Astrocyte of the spinal cord (primary cell): Measurements from ENCODE around the gene NAAA.

Experiments used
- DNase-seq: peaks from one replicate; pipeline ENCODE4 v3.0.0; 2011; ENCODE audit warnings: low read depth, low spot score
- H3K4me3 ChIP-seq: 2 replicates; pipeline ENCODE4 v1.5.1; 2011; ENCODE audit warnings: low read depth, mild to moderate bottlenecking, low read length, moderate library complexity
- in situ Hi-C: cut with HindIII; loops from 2 replicates; pipeline ENCODE4 v1.10.0; 2017; ENCODE audit warnings: low sequenced_read_pairs
- TF ChIP-seq, protein P1 (sequence below): IDR thresholded peaks from 2 replicates; pipeline ENCODE4 v1.5.1; 2012; ENCODE audit warnings: low read depth, mild to moderate bottlenecking, low read length, inconsistent platforms

The NAAA gene

DNA sequence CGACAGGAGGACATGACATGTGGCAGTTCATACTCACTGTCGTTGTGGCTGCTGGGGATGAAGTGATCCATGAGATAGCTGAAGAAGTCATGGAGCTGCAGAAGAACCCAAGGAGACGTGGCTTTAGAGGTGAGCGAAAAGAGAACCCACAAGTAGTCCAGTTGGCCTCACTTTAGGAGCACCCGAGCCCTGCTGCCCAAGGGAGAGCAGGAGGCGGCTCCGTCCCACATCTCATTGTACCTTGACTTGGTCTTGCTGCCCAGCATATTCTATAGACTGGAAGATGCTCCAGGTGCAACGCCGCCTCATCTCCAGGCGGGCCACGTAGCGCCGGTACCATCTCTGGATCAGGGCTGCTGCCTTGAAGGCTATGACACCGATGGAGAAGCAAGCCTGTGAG, 49.2 kb downstream of the NAAA start:
- no peak for DNase-seq
- in situ Hi-C loops: no loop called here
- TF ChIP-seq, protein P1, sequence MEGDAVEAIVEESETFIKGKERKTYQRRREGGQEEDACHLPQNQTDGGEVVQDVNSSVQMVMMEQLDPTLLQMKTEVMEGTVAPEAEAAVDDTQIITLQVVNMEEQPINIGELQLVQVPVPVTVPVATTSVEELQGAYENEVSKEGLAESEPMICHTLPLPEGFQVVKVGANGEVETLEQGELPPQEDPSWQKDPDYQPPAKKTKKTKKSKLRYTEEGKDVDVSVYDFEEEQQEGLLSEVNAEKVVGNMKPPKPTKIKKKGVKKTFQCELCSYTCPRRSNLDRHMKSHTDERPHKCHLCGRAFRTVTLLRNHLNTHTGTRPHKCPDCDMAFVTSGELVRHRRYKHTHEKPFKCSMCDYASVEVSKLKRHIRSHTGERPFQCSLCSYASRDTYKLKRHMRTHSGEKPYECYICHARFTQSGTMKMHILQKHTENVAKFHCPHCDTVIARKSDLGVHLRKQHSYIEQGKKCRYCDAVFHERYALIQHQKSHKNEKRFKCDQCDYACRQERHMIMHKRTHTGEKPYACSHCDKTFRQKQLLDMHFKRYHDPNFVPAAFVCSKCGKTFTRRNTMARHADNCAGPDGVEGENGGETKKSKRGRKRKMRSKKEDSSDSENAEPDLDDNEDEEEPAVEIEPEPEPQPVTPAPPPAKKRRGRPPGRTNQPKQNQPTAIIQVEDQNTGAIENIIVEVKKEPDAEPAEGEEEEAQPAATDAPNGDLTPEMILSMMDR: no peak
- H3K4me3 ChIP-seq: no peak overlapping the region

DNA sequence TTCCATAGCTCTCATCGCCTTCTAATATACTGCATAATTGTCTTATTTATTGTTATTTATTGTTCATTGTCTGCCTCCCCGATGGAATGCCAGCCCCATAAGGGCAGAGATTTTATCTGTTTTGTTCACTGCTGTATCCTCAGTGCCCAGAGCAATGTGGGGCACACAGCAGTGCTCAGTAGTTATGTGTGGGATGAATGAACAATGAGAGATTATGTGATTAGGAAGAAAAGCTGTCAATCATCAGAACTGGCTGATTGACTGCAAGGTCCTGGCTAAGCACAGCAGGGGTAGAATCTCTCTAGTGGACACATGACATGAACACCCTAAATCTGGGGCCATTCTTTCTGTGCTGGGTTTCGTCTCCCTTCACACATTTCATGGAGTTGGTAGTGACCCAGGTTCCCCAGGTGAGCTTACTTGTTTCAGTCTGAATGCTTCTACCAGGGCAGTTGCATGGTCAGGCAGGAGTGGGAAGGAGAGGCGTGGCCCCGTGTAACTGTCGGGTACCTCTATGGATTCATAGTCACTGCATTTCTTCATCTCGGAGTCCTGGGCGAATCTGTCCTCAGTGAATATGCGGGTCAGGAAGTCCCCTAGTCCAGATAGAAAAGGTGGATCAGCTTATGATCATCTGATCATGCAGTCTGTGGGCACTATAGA, 51.1 kb downstream of the NAAA start:
- H3K4me3 ChIP-seq: no peak overlapping the region
- no peak for DNase-seq
- in situ Hi-C loops: no loop called here
- TF ChIP-seq, protein P1: no peak

DNA sequence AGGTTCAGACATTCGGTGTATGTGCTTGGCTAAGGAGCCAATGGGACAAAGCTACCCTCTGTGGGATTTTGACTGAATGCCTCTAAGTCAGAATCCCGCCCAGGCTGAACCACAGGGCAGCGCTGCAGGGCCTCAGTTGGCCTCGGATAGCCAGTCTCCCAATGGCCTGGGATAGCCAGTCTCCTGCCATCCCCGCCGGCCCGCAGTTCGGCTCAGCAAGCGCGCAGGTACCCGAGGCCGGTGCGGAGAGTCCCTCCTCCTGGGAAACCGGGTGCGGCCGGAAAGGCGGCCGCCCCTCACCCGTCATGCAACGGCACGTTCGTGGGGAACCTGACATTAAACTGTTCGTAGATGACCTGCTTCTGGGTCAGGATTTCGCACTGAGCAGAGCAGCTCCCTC, 54.7 kb downstream of the NAAA start:
- no peak for DNase-seq
- in situ Hi-C loops: no loop called here
- TF ChIP-seq, protein P1: no peak
- no peak overlapping the region for H3K4me3 ChIP-seq

DNA sequence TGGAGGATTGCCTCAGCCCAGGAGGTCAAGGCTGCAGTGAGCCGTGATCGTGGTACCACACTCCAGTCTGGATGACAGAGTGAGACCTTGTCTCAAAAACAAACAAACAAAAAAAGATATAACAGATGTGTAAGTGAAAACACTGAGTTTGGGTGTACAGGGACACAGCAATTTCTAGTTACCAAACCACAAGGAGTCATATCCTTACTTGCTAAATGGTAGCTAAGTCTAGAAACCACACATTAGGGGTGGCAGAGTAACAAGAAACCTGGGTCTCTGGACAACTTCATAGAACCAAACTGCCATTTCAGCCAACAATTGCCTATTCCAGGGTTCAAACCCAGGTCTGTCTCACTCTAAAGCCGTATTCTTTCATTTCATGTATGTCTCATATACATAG, 59.3 kb downstream of the NAAA start:
- no peak for DNase-seq
- in situ Hi-C loops: no loop called here
- no peak overlapping the region for H3K4me3 ChIP-seq
- TF ChIP-seq, protein P1: no peak

DNA sequence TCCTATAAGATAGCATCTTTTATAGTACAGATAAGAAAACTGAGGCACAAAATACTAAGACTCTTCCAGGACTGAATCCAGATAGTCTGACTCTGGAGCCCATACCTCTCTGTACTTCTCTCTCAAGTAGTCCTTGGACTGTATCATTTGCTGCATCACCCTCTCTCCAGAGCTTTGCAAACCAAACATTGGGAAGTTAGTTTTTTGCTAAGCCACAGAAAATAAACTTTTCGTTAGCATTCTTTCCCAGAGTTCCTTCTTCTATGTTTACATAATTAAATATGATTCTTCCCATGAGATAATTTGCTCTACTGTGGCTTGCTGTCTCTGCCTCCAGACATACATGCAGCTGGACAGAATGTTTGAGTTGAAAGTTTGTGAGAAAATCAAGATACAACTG, 60.5 kb downstream of the NAAA start:
- DNase-seq: no peak
- TF ChIP-seq, protein P1: no peak
- in situ Hi-C loops: no loop called here
- no peak overlapping the region for H3K4me3 ChIP-seq

DNA sequence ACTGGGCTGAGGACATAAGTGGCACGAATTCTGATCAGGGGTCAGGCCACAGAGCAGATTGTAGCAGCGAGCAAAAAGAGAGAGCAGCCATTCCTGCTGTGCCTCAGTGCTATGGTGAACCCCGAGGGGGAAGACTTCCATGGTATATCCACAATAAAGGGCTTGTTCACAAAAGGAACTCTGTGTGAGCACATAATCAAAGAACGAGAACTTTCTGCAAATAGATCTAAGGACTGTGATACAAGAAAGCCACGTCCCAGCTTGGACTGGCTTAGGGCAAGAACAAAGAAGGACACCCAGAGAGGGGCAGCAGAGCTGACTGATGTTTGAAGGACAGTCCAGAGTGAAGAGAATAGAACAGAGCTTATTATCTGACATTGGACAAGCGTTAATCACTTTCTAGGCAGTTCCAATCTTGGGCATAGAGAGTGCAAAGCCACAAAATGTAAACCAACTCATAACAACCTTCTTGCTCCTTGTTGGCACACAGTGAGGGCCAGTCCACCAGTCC, 62.5 kb downstream of the NAAA start:
- no peak overlapping the region for H3K4me3 ChIP-seq
- in situ Hi-C loops: no loop called here
- DNase-seq: no peak
- TF ChIP-seq, protein P1: no peak
